ENCODE data around the gene EMC10.

EMC10 gene

GRCh38 chr19:50511069-50511822, 34.9 kb downstream of the EMC10 start, which contains the start of gene JOSD2:
TSS of gene JOSD2 (minus strand) at chr19:50511191. CDS start at chr19:50510431, 760 bp downstream.
- Mint-ChIP-seq H3K36me3 (peaks cover 2% of the 10 kb centered on the region), H3K4me1 (peaks cover 13% of the 10 kb centered on the region), H3K4me3 (peak within 1 kb of the TSS; percentile 95), H3K9me3 (no peaks in the 10 kb centered on the region), H3K27me3 (no peaks in the 10 kb centered on the region), H3K27ac (peak within 1 kb of the TSS; percentile 99)

DNA sequence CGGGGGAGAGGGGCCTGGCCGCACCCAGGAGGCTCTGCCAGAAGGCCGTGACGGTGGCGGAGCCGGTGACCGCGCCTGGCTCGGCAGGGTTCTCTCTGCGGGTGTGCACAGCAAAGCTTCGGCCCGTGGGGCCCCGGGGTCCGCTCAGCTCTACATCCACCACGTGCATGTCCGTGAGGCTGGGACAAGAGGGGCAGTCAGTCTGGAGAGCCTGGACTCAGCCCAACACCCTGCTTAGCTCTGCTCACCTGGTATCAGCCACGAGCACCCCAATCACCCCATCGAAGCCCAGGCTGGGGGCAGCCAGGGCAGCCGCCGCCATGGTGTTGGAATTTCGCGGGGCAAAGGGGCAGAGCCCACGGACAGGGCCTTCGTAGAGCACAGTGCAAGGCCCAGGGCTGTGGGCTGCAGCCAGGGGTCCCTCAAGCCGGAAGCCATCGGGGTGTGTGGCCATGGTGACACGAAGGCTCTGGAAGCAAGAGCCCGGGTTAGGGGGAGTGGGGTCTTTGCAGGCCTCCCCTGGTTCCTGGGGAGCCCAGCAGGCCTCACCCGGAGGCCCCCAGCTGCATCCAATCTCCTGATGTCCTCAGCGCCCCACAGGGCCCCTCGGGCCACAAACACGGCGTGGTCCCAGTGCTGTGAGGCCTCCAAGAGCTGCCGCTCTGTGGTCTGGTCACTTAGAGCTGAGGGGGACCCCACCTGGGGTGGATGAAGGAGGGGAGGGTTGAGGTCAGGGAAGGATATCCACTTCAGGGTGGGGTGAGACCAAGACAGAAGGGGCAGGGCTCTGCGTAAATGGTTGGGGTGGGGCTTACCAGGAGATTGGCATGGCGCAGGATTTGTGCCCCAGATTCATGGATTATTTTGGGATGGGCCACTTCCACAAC, 36.0 kb downstream of the EMC10 start:
- peak overlapping the region; percentile 95 for H3K4me3 Mint-ChIP-seq
- H3K27ac Mint-ChIP-seq: no peak overlapping the region
- no peaks in the 10 kb centered on the region for H3K27me3 Mint-ChIP-seq
- H3K4me1 Mint-ChIP-seq: peaks cover 13% of the 10 kb centered on the region
- no peaks in the 10 kb centered on the region for H3K9me3 Mint-ChIP-seq
- H3K36me3 Mint-ChIP-seq: peaks cover 2% of the 10 kb centered on the region

- Mint-ChIP-seq H3K4me1 (peaks cover 13% of the 10 kb centered on the region), H3K36me3 (peaks cover 2% of the 10 kb centered on the region), H3K9me3 (no peaks in the 10 kb centered on the region), H3K27ac (no peak overlapping the region), H3K27me3 (no peaks in the 10 kb centered on the region), H3K4me3 (no peak overlapping the region)
Measured at GRCh38 chr19:50512999-50513745, 36.9 kb downstream of the EMC10 start.

DNA sequence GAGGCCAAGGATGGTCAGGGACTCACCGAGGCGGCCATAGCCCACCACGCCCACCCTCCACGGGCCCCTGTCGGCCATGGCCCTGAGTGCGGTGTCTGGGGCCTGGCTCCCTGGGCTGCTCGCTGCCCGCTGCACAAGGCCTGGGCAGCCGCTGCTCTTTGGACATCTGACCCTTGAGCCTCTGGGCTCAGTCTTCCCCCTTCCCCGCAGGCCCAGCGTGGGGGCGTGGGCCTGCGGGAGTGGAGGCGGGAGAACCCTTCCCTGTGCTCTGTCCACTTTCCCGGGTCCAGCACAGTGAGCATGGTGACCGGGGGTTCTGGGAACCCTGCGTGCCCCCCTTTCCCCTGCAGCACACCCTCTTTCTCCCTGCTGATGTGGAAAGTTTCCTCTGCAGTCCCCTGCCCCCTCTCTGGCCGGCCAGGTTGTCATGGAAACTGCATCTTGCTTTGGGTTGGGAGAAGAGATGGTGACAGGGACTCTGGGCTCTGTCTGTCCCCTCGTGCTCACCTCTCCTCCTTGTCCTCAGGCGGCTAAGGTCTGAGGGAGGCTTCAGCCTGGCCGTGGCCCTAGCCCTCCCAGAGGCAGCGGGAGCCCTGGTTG, 37.5 kb downstream of the EMC10 start, which contains the start of gene ASPDH:
Gene ASPDH, minus strand, starts transcription at position 168 of the 600 bp plus-strand sequence. Its CDS starts 90 bp downstream, at position 78.
- peaks cover 13% of the 10 kb centered on the region for H3K4me1 Mint-ChIP-seq
- H3K4me3 Mint-ChIP-seq: peak within 1 kb of the TSS; percentile 8
- H3K36me3 Mint-ChIP-seq: peaks cover under 1% of the 10 kb centered on the region
- H3K27ac Mint-ChIP-seq: no peak within 1 kb of the TSS
- no peaks in the 10 kb centered on the region for H3K27me3 Mint-ChIP-seq
- no peaks in the 10 kb centered on the region for H3K9me3 Mint-ChIP-seq

- Mint-ChIP-seq H3K4me1 (peaks cover 13% of the 10 kb centered on the region), H3K27ac (no peak overlapping the region)
Measured at GRCh38 chr19:50514346-50515167, 38.2 kb downstream of the EMC10 start.

DNA sequence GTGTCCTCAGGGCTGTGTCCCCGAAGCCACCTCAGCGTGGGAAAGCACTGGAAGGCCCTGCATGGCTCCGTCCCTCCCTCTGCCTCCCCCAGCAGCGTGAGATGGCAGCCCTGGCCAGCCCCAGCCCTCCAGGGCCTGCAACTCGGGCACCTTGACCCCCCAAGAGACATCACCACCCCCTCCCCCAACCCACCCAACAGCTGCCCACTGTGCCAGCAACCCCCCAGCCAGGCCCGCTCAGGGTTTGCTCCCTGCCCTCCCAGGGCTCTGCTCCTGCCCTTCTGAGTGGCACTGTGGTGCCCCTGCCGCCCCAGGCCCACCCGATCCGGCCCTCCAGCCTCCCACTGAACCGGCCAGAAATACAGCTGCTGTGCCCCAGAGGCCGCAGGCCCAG, 38.9 kb downstream of the EMC10 start:
- H3K27ac Mint-ChIP-seq: no peak overlapping the region

More at GRCh38 chr19:50514346-50515167, 38.2 kb downstream of the EMC10 start:
- no peaks in the 10 kb centered on the region for H3K9me3 Mint-ChIP-seq
- no peaks in the 10 kb centered on the region for H3K27me3 Mint-ChIP-seq
- H3K36me3 Mint-ChIP-seq: no peaks in the 10 kb centered on the region
- H3K4me3 Mint-ChIP-seq: peak overlapping the region; percentile 8

GRCh38 chr19:50516456-50516855, 40.1 kb downstream of the EMC10 start:
- H3K4me1 Mint-ChIP-seq: peaks cover 5% of the 10 kb centered on the region
- no peaks in the 10 kb centered on the region for H3K27me3 Mint-ChIP-seq
- H3K36me3 Mint-ChIP-seq: no peaks in the 10 kb centered on the region
- no peak overlapping the region for H3K27ac Mint-ChIP-seq
- H3K9me3 Mint-ChIP-seq: no peaks in the 10 kb centered on the region
- H3K4me3 Mint-ChIP-seq: no peak overlapping the region

More for the DNA sequence above, 38.9 kb downstream of the EMC10 start:
- Mint-ChIP-seq H3K27me3 (no peaks in the 10 kb centered on the region), H3K9me3 (no peaks in the 10 kb centered on the region), H3K36me3 (no peaks in the 10 kb centered on the region), H3K4me1 (peaks cover 13% of the 10 kb centered on the region), H3K4me3 (no peak overlapping the region)

DNA sequence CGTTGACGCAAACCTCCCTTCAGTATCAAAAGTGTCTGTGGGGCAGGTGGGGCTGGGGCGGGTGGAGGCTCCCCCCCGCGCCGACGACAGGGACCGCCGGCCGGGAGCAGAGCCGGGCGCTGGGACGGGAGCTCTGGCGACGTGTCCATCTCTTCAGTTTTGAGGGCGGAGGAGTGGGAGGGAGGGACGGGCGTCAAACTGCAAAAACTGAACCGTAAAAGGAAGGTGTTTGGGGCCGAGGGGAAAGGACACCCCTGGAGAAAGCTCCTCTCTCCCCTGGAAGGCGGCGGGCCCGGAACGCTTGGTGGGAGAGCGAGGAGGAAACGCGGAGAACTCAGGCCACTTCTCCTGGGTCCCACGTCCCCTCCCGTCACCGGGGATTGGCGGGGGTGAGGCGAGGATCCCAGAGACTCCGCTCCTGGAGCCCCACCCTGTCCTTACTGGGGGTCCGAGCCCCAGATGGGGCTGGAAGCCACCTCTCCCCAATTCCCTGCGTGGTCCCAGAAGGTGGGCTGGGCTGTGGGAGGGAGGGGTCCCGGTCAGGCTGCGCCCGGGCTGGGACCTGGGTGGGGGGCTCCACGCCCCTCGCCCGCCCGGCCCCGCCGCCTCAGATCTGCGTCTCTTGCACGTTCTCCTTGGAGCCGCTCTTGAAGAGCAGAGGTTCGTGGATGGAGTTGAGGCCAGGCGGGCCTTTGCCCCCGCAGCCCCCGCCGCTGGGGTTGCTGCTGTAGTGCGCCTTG, 40.8 kb downstream of the EMC10 start:
- Mint-ChIP-seq H3K4me1 (no peaks in the 10 kb centered on the region), H3K27me3 (no peaks in the 10 kb centered on the region), H3K4me3 (no peak overlapping the region), H3K9me3 (no peaks in the 10 kb centered on the region), H3K36me3 (no peaks in the 10 kb centered on the region), H3K27ac (no peak overlapping the region)

- no peak overlapping the region for H3K27ac Mint-ChIP-seq
- H3K4me3 Mint-ChIP-seq: no peak overlapping the region
- no peaks in the 10 kb centered on the region for H3K4me1 Mint-ChIP-seq
- H3K36me3 Mint-ChIP-seq: no peaks in the 10 kb centered on the region
- H3K9me3 Mint-ChIP-seq: no peaks in the 10 kb centered on the region
- H3K27me3 Mint-ChIP-seq: no peaks in the 10 kb centered on the region
Measured at GRCh38 chr19:50517704-50518075, 41.4 kb downstream of the EMC10 start.

DNA sequence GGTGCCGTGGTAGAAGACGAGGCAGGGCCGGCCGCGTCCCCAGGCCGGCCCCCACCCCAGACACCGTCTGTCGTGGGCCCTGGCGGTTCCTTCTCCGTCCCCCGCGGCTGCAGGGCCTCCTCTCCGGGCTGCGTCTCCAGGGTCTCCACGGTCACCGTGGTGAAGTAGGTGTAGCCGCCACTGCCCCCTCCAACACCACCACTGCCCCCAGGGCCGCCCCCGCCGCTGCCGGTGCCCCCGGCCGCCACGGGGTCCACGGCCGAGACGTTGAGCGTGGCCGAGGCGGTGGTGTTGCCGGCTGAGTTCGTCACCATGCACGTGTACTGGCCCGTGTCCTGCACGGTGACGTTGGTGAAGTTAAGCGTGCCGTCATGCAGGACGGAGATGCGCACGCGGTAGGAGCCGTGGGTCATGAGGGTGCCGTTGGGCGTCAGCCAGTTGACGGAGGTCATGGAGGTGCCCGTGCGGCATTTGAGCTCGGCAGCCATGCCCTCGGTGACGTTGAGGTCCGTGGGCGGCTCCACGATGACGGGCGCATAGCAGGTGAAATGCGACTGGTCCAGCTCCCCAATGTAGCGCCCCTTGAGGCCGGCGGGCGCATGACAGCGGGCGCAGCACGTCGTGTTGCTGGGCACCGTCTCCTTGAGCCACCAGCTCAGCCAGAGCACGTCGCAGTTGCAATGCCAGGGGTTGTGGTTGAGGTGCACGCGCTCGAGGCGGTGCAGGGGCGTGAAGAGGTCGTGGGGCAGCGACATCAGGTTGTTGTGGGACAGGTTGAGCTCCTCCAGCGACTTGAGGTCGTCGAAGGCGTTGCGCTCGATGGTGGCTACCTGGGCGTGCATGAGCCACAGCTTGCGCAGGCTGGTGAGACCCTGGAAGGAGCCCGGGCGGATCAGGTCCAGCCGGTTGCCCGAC, 42.0 kb downstream of the EMC10 start:
- Mint-ChIP-seq H3K4me1 (no peaks in the 10 kb centered on the region), H3K4me3 (no peak overlapping the region), H3K27ac (no peak overlapping the region), H3K27me3 (peaks cover 2% of the 10 kb centered on the region), H3K9me3 (no peaks in the 10 kb centered on the region), H3K36me3 (no peaks in the 10 kb centered on the region)

- no peaks in the 10 kb centered on the region for H3K4me1 Mint-ChIP-seq
- H3K27me3 Mint-ChIP-seq: peaks cover 2% of the 10 kb centered on the region
- no peak overlapping the region for H3K27ac Mint-ChIP-seq
- no peaks in the 10 kb centered on the region for H3K9me3 Mint-ChIP-seq
- no peaks in the 10 kb centered on the region for H3K36me3 Mint-ChIP-seq
- H3K4me3 Mint-ChIP-seq: no peak overlapping the region
Measured at GRCh38 chr19:50519006-50519575, 42.8 kb downstream of the EMC10 start.

DNA sequence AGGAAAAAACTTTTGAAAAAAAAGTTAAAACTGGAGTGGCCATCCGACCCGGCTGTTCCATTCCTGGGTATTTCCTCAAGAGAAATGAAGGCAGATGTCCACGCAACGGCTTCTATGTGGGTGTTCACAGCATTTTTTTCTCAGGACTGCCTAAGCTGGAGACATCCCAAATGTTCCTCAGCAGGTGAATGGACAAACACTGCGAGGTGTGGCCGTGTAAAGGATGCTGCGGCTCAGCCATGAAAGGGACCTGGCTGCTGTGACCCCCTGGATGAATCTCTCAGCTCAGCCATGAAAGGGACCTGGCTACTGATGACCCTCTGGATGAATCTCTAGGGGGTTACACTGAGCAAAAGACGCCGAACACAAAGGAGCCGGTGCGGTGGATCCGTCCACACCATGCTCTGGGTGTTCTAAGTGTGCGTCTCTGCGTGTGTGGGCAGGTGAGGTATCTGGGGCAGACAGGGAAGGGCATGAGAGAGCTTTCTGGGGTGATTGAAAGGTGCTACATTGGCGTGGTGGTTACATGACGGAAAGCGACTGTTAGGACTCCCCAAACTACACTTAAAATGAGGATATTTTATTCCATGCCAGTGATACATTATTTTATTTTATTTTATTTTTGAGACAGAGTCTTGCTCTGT, 44.6 kb downstream of the EMC10 start:
- H3K4me1 Mint-ChIP-seq: no peaks in the 10 kb centered on the region
- no peaks in the 10 kb centered on the region for H3K9me3 Mint-ChIP-seq
- no peak overlapping the region for H3K4me3 Mint-ChIP-seq
- H3K27me3 Mint-ChIP-seq: peaks cover 2% of the 10 kb centered on the region
- no peak overlapping the region for H3K27ac Mint-ChIP-seq
- H3K36me3 Mint-ChIP-seq: no peaks in the 10 kb centered on the region

Measured in activated naive CD4-positive, alpha-beta T cell treated with anti-CD3 and anti-CD28 coated beads, Interleukin-2, amount 50 U/mL, for 24 hours (primary cell).